Liver (tissue), 3 donors: ENCODE measurements around the gene KHK.

Experiments
- ATF3 ChIP-seq: IDR thresholded peaks from 2 replicates; pipeline ENCODE4 v1.6.1; 2016; ENCODE audit warnings: antibody characterized with exemption
- CTCF ChIP-seq: fragments of 150-350 bp; IDR thresholded peaks from 2 replicates; pipeline ENCODE4 v1.5.1; 2017; ENCODE audit warnings: improper control_type of control experiment, low read depth, low read length; ENCODE audit not compliant: missing input control
- GABPA ChIP-seq, 2 donors: IDR thresholded peaks in 1 of 2; conservative IDR thresholded peaks in 1 of 2; 2 replicates each; pipeline ENCODE4 v1.6.1; 2016; ENCODE audit warnings: antibody characterized with exemption in 2 of 2, mild to moderate bottlenecking in 1 of 2, moderate library complexity in 1 of 2
- JUND ChIP-seq, 2 donors: IDR thresholded peaks; 2 replicates each; pipeline ENCODE4 v1.6.1; 2016; ENCODE audit warnings: antibody characterized with exemption in 2 of 2
- MAX ChIP-seq: IDR thresholded peaks from 2 replicates; pipeline ENCODE4 v1.6.1; 2016; ENCODE audit warnings: antibody characterized with exemption
- RAD21 ChIP-seq, 2 donors: IDR thresholded peaks; 2 replicates each; pipeline ENCODE4 v1.6.1; 2016; ENCODE audit warnings: antibody characterized with exemption in 2 of 2, mild to moderate bottlenecking in 2 of 2
- TAF1 ChIP-seq: conservative IDR thresholded peaks from 2 replicates; pipeline ENCODE4 v1.6.1; 2016; ENCODE audit warnings: antibody characterized with exemption, mild to moderate bottlenecking
- YY1 ChIP-seq: IDR thresholded peaks from 2 replicates; pipeline ENCODE4 v1.6.1; 2016; ENCODE audit warnings: antibody characterized with exemption, mild to moderate bottlenecking
- TF ChIP-seq, protein P1 (sequence below): IDR thresholded peaks from 2 replicates; pipeline ENCODE4 v1.6.1; 2016; ENCODE audit warnings: antibody characterized with exemption, mild to moderate bottlenecking
- donor health status: healthy.
- donor health status: healthy.

DNA sequence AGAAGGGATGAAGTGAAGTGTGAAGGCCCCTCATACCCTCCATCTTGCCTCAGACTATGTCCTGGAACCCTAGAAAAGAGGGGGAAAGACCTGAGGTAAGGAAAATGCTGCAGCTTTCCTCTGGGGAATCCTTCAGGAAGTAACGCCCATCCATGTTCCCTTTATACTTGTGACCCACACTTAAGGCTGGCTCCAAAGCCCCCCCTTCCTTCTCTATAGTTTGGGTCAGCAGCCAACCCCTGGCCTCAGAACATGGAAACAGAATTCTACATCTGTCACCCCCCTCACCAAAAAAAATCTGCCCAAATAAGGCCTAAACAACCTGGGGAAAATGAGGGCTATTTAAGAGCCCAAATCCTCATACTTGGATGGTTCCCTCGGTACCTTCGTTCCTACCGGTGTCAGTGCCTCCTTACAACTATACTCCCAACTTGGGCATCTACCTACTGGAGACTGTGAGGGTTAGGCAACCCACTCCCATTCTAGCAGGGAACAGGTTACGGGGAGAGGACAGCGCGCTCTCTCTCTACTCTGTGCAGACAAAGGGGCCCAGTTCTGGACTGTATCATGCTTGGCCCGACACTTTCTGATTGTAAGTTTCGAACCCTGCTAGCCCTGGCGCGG lies 15.8 kb upstream of the KHK start:
- no peak for TF ChIP-seq CTCF
- no peak for TF ChIP-seq RAD21 (IDR thresholded peaks at IDR 0.05)
- no peak for TF ChIP-seq TAF1
- TF ChIP-seq, protein P1, sequence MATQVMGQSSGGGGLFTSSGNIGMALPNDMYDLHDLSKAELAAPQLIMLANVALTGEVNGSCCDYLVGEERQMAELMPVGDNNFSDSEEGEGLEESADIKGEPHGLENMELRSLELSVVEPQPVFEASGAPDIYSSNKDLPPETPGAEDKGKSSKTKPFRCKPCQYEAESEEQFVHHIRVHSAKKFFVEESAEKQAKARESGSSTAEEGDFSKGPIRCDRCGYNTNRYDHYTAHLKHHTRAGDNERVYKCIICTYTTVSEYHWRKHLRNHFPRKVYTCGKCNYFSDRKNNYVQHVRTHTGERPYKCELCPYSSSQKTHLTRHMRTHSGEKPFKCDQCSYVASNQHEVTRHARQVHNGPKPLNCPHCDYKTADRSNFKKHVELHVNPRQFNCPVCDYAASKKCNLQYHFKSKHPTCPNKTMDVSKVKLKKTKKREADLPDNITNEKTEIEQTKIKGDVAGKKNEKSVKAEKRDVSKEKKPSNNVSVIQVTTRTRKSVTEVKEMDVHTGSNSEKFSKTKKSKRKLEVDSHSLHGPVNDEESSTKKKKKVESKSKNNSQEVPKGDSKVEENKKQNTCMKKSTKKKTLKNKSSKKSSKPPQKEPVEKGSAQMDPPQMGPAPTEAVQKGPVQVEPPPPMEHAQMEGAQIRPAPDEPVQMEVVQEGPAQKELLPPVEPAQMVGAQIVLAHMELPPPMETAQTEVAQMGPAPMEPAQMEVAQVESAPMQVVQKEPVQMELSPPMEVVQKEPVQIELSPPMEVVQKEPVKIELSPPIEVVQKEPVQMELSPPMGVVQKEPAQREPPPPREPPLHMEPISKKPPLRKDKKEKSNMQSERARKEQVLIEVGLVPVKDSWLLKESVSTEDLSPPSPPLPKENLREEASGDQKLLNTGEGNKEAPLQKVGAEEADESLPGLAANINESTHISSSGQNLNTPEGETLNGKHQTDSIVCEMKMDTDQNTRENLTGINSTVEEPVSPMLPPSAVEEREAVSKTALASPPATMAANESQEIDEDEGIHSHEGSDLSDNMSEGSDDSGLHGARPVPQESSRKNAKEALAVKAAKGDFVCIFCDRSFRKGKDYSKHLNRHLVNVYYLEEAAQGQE = no peak
- TF ChIP-seq ATF3 = no peak
- no peak for TF ChIP-seq YY1
- TF ChIP-seq GABPA (IDR thresholded peaks at IDR 0.05 in 1 of 2, conservative IDR thresholded peaks at IDR 0.05 in 1 of 2) = no peak
- no peak for TF ChIP-seq JUND (IDR thresholded peaks at IDR 0.05)
- no peak for TF ChIP-seq MAX
